NB4 (cell line): Measurements from ENCODE around the gene RAB3B.

Experiments used
- MYC ChIP-seq: IDR thresholded peaks from 2 replicates; pipeline ENCODE4 v1.6.1; 2011; ENCODE audit warnings: low read depth, low read length
- POLR2A ChIP-seq: IDR thresholded peaks from 2 replicates; pipeline ENCODE4 v1.6.1; 2011; ENCODE audit warnings: mild to moderate bottlenecking; ENCODE audit not compliant: insufficient read length; ENCODE audit errors: extremely low read depth
- TF ChIP-seq, protein P1 (sequence below): IDR thresholded peaks from one replicate; pipeline ENCODE4 v1.5.1; 2012; ENCODE audit warnings: low read depth, low read length

DNA sequence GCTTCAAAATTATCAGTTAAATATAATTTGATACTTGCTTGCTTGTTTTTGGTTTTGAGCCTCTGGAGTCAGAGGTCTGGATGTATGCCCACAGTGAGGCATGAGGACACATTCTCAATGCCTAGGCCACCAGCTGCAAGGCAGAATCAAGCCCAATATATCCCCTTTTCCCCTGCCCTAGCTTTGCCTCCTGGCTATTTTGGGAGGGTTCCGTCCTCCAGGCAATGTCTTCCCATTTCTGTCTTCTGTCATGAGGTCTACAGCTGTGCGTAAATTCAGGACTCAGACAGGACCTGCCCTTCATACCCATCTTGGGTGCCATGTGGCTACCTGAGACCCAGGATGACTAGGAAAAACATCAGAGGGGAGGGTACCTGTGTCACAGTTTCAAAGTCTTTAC is 131.2 kb downstream of the RAB3B start:
- TF ChIP-seq, protein P1, sequence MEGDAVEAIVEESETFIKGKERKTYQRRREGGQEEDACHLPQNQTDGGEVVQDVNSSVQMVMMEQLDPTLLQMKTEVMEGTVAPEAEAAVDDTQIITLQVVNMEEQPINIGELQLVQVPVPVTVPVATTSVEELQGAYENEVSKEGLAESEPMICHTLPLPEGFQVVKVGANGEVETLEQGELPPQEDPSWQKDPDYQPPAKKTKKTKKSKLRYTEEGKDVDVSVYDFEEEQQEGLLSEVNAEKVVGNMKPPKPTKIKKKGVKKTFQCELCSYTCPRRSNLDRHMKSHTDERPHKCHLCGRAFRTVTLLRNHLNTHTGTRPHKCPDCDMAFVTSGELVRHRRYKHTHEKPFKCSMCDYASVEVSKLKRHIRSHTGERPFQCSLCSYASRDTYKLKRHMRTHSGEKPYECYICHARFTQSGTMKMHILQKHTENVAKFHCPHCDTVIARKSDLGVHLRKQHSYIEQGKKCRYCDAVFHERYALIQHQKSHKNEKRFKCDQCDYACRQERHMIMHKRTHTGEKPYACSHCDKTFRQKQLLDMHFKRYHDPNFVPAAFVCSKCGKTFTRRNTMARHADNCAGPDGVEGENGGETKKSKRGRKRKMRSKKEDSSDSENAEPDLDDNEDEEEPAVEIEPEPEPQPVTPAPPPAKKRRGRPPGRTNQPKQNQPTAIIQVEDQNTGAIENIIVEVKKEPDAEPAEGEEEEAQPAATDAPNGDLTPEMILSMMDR, result no peak
- TF ChIP-seq POLR2A (no peak), MYC (no peak)
